Endothelial cell of umbilical vein (primary cell): ENCODE results near the gene SCN5A. TPM values are rescaled to one million over a fixed set of nuclear protein-coding genes. Genes with fewer than 3 reads are reported as not detected.

Experiments
- BruUV-seq: library from RNA; stranded (reverse); fragments of 400-500 nt; replicated peaks from 2 replicates; lab custom pipeline; 2021; lab: Mats Ljungman, UMichigan
- CTCF ChIA-PET: fragments of 300-600, 350-600 bp; sonication (Branson Sonifier 250); formaldehyde crosslinking; loops from one replicate; lab custom pipeline; 2021; ENCODE audit warnings: antibody characterized with exemption, inconsistent platforms; lab: Charles Lee
- POLR2A ChIA-PET: fragments of 300-600, 350-600 bp; sonication (Branson Sonifier 250); formaldehyde crosslinking; loops from one replicate; lab custom pipeline; 2021; ENCODE audit warnings: antibody characterized with exemption, inconsistent platforms; lab: Charles Lee
- DNase-seq: peaks from one replicate; pipeline ENCODE4 v3.0.0-alpha.2; 2011; ENCODE audit warnings: low read depth, low spot score
- FAIRE-seq: peaks from 2 replicates; lab custom pipeline; 2011; peaks lifted over from hg19 to GRCh38; lab: Jason Lieb, UNC
- H2AFZ ChIP-seq: 2 replicates; pipeline ENCODE4 v1.6.0; 2012; ENCODE audit warnings: low read depth, low read length, control low read depth, inconsistent platforms
- H3K27ac ChIP-seq: 2 replicates; pipeline ENCODE4 v1.5.1; 2011; ENCODE audit warnings: low read depth, mild to moderate bottlenecking, control low read depth, low read length, moderate library complexity; ENCODE audit not compliant: insufficient read depth
- H3K27me3 ChIP-seq, 2 experiments: 2 replicates each; pipeline versions ENCODE4 v1.6.0 to v1.6.1; 2011; ENCODE audit warnings: low read length in 2 of 2, mixed read lengths in 1 of 2; ENCODE audit not compliant: control insufficient read depth in 2 of 2, insufficient read depth in 2 of 2
- H3K36me3 ChIP-seq, 2 experiments: 2 replicates in 1 of 2; 3 replicates in 1 of 2; pipeline ENCODE4 v1.5.1; 2011; ENCODE audit warnings: low read length in 2 of 2, mild to moderate bottlenecking in 1 of 2, moderate library complexity in 1 of 2; ENCODE audit not compliant: control insufficient read depth in 2 of 2, insufficient read depth in 2 of 2; ENCODE audit errors: extremely low read depth in 1 of 2
- H3K4me1 ChIP-seq: 3 replicates; pipeline ENCODE4 v1.5.1; 2011; ENCODE audit warnings: mild to moderate bottlenecking, low read length; ENCODE audit not compliant: control insufficient read depth, insufficient read depth; ENCODE audit errors: extremely low read depth
- H3K4me2 ChIP-seq: 2 replicates; pipeline ENCODE4 v1.6.1; 2011; ENCODE audit warnings: low read length, control low read depth, mixed read lengths; ENCODE audit not compliant: insufficient read depth
- H3K4me3 ChIP-seq, 3 experiments: fragments of 200-600 bp in 1 of 3; sonication (generic), shearing (Covaris generic) in 1 of 3; replicated peaks in 1 of 3; 2 replicates each; pipeline ENCODE4 v1.5.1; 2011 to 2016; ENCODE audit warnings: control low read depth in 3 of 3, low read length in 3 of 3, mild to moderate bottlenecking in 2 of 3, inconsistent platforms in 1 of 3, low read depth in 1 of 3, moderate library complexity in 1 of 3; ENCODE audit not compliant: insufficient read depth in 1 of 3
- H3K79me2 ChIP-seq: 2 replicates; pipeline ENCODE4 v1.6.0; 2012; ENCODE audit warnings: low read length, inconsistent platforms; ENCODE audit not compliant: control insufficient read depth, insufficient read depth
- H3K9ac ChIP-seq: replicated peaks from 2 replicates; pipeline ENCODE3; 2011; ENCODE audit warnings: low read length, control low read depth; ENCODE audit not compliant: insufficient read depth; ENCODE audit errors: extremely low read depth
- H3K9me1 ChIP-seq: replicated peaks from 3 replicates; pipeline ENCODE4 v1.6.0; 2011; ENCODE audit warnings: mild to moderate bottlenecking, low read length; ENCODE audit not compliant: control insufficient read depth, insufficient read depth; ENCODE audit errors: extremely low read depth
- H3K9me3 ChIP-seq: replicated peaks from 2 replicates; pipeline ENCODE4 v1.5.1; 2012; ENCODE audit warnings: low read length, inconsistent platforms; ENCODE audit not compliant: control insufficient read depth, insufficient read depth
- H4K20me1 ChIP-seq: replicated peaks from 2 replicates; pipeline ENCODE3; 2011; ENCODE audit warnings: mild to moderate bottlenecking, low read length; ENCODE audit not compliant: control insufficient read depth, insufficient read depth; ENCODE audit errors: extremely low read depth
- CTCF ChIP-seq, 2 donors: IDR thresholded peaks; 1 replicate in 1 of 2; 2 replicates in 1 of 2; pipeline ENCODE4 v1.5.1; 2011; ENCODE audit warnings: low read length in 2 of 2, mild to moderate bottlenecking in 2 of 2, moderate library complexity in 2 of 2, control low read depth in 1 of 2, inconsistent platforms in 1 of 2, low read depth in 1 of 2; ENCODE audit not compliant: insufficient read depth in 1 of 2; ENCODE audit errors: extremely low read depth in 1 of 2
- EZH2 ChIP-seq: IDR thresholded peaks from 2 replicates; pipeline ENCODE4 v1.6.1; 2012; ENCODE audit warnings: borderline replicate concordance, low read depth, mild to moderate bottlenecking, moderate library complexity, low read length, inconsistent platforms; ENCODE audit not compliant: severe bottlenecking
- FOS ChIP-seq: IDR thresholded peaks from 2 replicates; pipeline ENCODE4 v1.6.1; 2011; ENCODE audit warnings: mild to moderate bottlenecking, low read length, moderate library complexity, borderline replicate concordance; ENCODE audit not compliant: insufficient read depth
- GATA2 ChIP-seq: IDR thresholded peaks from 2 replicates; pipeline ENCODE4 v1.7.0; 2011; ENCODE audit warnings: low read depth, mild to moderate bottlenecking, moderate library complexity, mixed read lengths, low read length; ENCODE audit not compliant: insufficient read length, insufficient read depth
- JUN ChIP-seq: IDR thresholded peaks from 2 replicates; pipeline ENCODE4 v1.6.1; 2011; ENCODE audit warnings: borderline replicate concordance, low read depth; ENCODE audit not compliant: insufficient read length, insufficient read depth
- MAX ChIP-seq: IDR thresholded peaks from 2 replicates; pipeline ENCODE4 v1.6.1; 2011; ENCODE audit not compliant: insufficient read depth, insufficient read length
- MYC ChIP-seq: IDR thresholded peaks from one replicate; pipeline ENCODE4 v1.6.1; 2011; ENCODE audit warnings: mild to moderate bottlenecking, low read depth, low read length
- POLR2A ChIP-seq: IDR thresholded peaks from 2 replicates; pipeline ENCODE4 v1.6.1; 2012; ENCODE audit warnings: low read depth, mild to moderate bottlenecking, control low read depth, low read length
- POLR2AphosphoS5 ChIP-seq: IDR thresholded peaks from 2 replicates; pipeline ENCODE4 v1.6.1; 2012; ENCODE audit warnings: low read depth, mild to moderate bottlenecking, control low read depth, low read length, moderate library complexity; ENCODE audit not compliant: insufficient read depth
- dilution Hi-C: fragments of 300-500 bp; cut with MboI; formaldehyde crosslinking; loops from one replicate; pipeline ENCODE4 v1.15.0; 2019; ENCODE audit warnings: low sequenced_read_pairs; ENCODE audit not compliant: extremely low pct_ligation_motif_present
- intact Hi-C: fragments of 100-400 bp; cut with micrococcal nuclease; formaldehyde crosslinking; loops from one replicate; pipeline ENCODE4 v1.10.0; 2022
- polyA plus RNA-seq, 4 experiments: library from polyadenylated mRNA; depleted of rRNA in 3 of 4; stranded (reverse) in 3 of 4; unstranded in 1 of 4; fragments of >200 nt; gene quantifications; 2 replicates each; pipeline versions ENCODE4 v1.2.1 to v1.2.3, GENCODE V29; 2011 to 2012; ENCODE audit warnings: missing spikeins in 1 of 4
- total RNA-seq: library from RNA; stranded (reverse); gene quantifications from 2 replicates; pipeline ENCODE4 v1.2.3, GENCODE V29; 2021

Gene SCN5A
- total and polyA plus RNA-seq, 2 donors (not counting 3 experiments of a cell fraction or from before 2014, with no cell fraction given): 2.7 to 20.0 TPM

- dilution Hi-C loops: no loop called here
- FAIRE-seq: no peak
- Histone ChIP-seq H4K20me1 (no peaks in the 10 kb centered on the region), H3K27me3 (no peaks in the 10 kb centered on the region), H3K9me3 (no peaks in the 10 kb centered on the region), H3K27ac (no peak overlapping the region), H3K4me1 (no peaks in the 10 kb centered on the region), H3K9me1 (no peaks in the 10 kb centered on the region), H3K9ac (no peak overlapping the region), H3K4me2 (no peak overlapping the region), H3K4me3 (no peak overlapping the region), H2AFZ (no peak overlapping the region), H3K36me3 (no peaks in the 10 kb centered on the region), H3K79me2 (no peaks in the 10 kb centered on the region)
- BruUV-seq: no TSS peak
- ChIA-PET CTCF (interaction anchor here (1.1 kb wide), 1 partner anchor 17 kb away, joined by 4 read pairs; no protein-coding TSS in a partner anchor), POLR2A (no interaction called here)
- DNase-seq: no peak
- no peak for TF ChIP-seq EZH2
- TF ChIP-seq FOS: no peak
- TF ChIP-seq POLR2A: no peak
- TF ChIP-seq JUN: no peak
- TF ChIP-seq CTCF (IDR thresholded peaks at IDR 0.05; ENCODE audit: extremely low read depth in 1 of 2, insufficient read depth in 1 of 2, low read depth in 1 of 2, low read length in 2 of 2): no peak
- TF ChIP-seq MYC: no peak
- no peak for TF ChIP-seq MAX
- no peak for TF ChIP-seq GATA2
- TF ChIP-seq POLR2AphosphoS5: no peak
- intact Hi-C loops: no loop called here
Measured at GRCh38 chr3:38538773-38539353, 110.6 kb downstream of the SCN5A start.
